ENCODE results near the gene MRGPRX2.
A peak's percentile ranks its signal among the peaks of the same experiment; 100 is the strongest.

The MRGPRX2 gene

DNA sequence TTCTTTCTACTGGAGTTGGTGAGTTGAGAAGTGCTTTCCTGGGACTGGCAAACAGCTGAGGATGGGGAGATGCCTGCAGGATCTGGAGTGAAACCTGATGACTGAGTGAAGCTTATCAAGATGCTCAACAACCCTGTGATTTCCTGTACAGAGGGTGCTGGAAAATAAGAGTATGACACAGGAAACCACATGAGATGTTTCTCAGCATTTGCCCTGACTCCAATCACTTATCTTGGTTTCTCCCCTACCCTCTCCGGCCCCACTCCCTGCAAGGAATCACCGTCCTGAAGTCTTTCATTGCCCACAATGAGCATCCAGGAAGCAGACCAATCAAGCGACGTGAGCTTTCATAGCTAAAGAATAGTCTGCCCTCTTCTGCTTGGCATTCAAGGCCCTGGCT lies at the start of gene MRGPRX2:
MRGPRX2 (minus strand) TSS at position 89 of the 400 bp plus-strand sequence. CDS start 4,315 bp downstream, outside the sequence.
- no peak within 1 kb of the TSS for H3K4me3 ChIP-seq (ENCODE audit: low read depth in 1 of 2, low read length in 2 of 2)
- H3K27me3 ChIP-seq (ENCODE audit: control insufficient read depth in 1 of 2, insufficient read depth in 2 of 2, low read length in 2 of 2), result no peaks in the 10 kb centered on the region
- no peaks in the 10 kb centered on the region for H3K4me1 ChIP-seq (ENCODE audit: control insufficient read depth in 1 of 2, insufficient read depth in 2 of 2, low read length in 2 of 2)
- no peak within 1 kb of the TSS for H3K27ac ChIP-seq (ENCODE audit: low read depth, low read length)
- no peak within 1 kb of the TSS for H3K9ac ChIP-seq (ENCODE audit: low read depth in 1 of 2, low read length in 2 of 2)
- H3K9me3 ChIP-seq (ENCODE audit: control insufficient read depth in 1 of 2, low read length in 2 of 2), result no peaks in the 10 kb centered on the region
- H3K36me3 ChIP-seq (ENCODE audit: control insufficient read depth in 1 of 2, insufficient read depth in 2 of 2, low read length in 2 of 2), result no peaks in the 10 kb centered on the region

DNA sequence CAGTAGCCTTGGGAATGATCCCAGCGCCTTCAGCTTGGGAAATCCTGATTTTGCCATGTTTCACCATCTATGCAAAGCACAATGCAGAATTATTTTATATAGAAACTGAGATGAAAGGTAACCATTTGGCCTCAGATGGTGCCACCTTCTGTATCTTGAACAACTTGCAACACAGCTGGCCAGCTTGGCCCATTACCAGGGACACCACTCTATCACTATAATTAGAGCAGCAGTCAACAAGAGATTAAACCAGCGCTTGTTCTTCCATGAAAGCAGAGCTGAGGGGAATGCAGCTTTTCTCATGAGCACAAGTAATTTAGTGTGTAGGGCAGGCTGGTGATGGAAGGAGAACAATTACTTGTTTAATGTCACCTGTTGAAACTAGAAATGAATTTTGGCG lies 49.8 kb upstream of the MRGPRX2 start:
- H3K27ac ChIP-seq (ENCODE audit: low read depth, low read length), result no peak overlapping the region

DNA sequence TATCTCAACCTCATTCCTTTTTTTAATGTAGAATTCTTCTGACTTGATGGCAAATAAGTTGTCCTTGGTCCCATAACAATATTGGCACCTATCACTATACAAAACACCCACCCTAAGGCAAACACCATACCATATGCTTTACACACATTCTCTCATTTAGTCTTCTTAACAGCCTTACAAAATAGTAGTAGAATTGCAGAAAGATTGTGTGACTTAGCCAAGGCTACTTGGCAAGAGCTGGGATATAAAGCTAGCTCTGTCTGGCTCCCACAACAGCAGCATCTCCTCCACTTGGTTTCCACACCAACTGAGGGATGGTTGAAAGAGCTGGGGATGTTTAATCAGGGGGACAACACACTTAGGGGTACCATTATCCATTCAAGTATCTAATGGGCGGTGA lies 46.6 kb upstream of the MRGPRX2 start:
- H3K27me3 ChIP-seq (ENCODE audit: control insufficient read depth in 1 of 2, insufficient read depth in 2 of 2, low read length in 2 of 2), result no peaks in the 10 kb centered on the region
- no peaks in the 10 kb centered on the region for H3K36me3 ChIP-seq (ENCODE audit: control insufficient read depth in 1 of 2, insufficient read depth in 2 of 2, low read length in 2 of 2)
- H3K9ac ChIP-seq (ENCODE audit: low read depth in 1 of 2, low read length in 2 of 2), result no peak overlapping the region
- H3K9me3 ChIP-seq (ENCODE audit: control insufficient read depth in 1 of 2, low read length in 2 of 2), result no peaks in the 10 kb centered on the region
- H3K4me1 ChIP-seq (ENCODE audit: control insufficient read depth in 1 of 2, insufficient read depth in 2 of 2, low read length in 2 of 2), result peaks cover 18 to 48% of the 10 kb centered on the region in 2 donors
- no peak overlapping the region for H3K4me3 ChIP-seq (ENCODE audit: low read depth in 1 of 2, low read length in 2 of 2)
- H3K27ac ChIP-seq (ENCODE audit: low read depth, low read length), result no peak overlapping the region

More for the DNA sequence above, 49.8 kb upstream of the MRGPRX2 start:
- Histone ChIP-seq H3K4me1 (ENCODE audit: control insufficient read depth in 1 of 2, insufficient read depth in 2 of 2, low read length in 2 of 2) (peaks cover 0 to 20% of the 10 kb centered on the region in 2 donors), H3K9me3 (ENCODE audit: control insufficient read depth in 1 of 2, low read length in 2 of 2) (no peaks in the 10 kb centered on the region), H3K4me3 (ENCODE audit: low read depth in 1 of 2, low read length in 2 of 2) (no peak overlapping the region), H3K9ac (ENCODE audit: low read depth in 1 of 2, low read length in 2 of 2) (no peak overlapping the region), H3K27me3 (ENCODE audit: control insufficient read depth in 1 of 2, insufficient read depth in 2 of 2, low read length in 2 of 2) (no peaks in the 10 kb centered on the region), H3K36me3 (ENCODE audit: control insufficient read depth in 1 of 2, insufficient read depth in 2 of 2, low read length in 2 of 2) (no peaks in the 10 kb centered on the region)

DNA sequence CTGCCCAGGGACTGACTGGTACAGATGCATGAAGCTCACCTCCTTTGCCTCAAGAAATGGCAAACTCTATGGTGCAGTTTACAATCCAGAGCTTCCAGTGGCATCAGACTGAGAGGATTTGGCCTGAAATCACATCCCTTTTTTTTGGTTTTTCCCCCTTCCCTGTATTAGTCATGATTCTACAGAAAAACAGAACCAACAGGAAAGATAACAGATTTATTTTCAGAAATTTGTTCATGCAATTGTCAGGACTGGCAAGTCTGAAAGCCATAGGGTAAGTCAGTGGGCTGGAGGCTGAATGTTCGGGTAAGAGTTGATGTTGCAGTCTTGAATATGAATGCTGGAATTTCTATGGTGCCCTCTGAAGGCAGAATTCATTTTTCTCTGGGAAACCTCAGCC lies 44.5 kb upstream of the MRGPRX2 start:
- no peak overlapping the region for H3K27ac ChIP-seq (ENCODE audit: low read depth, low read length)
- H3K9ac ChIP-seq (ENCODE audit: low read depth in 1 of 2, low read length in 2 of 2), result no peak overlapping the region
- H3K4me3 ChIP-seq (ENCODE audit: low read depth in 1 of 2, low read length in 2 of 2), result no peak overlapping the region
- H3K9me3 ChIP-seq (ENCODE audit: control insufficient read depth in 1 of 2, low read length in 2 of 2), result no peaks in the 10 kb centered on the region
- peaks cover 23 to 42% of the 10 kb centered on the region in 2 donors for H3K4me1 ChIP-seq (ENCODE audit: control insufficient read depth in 1 of 2, insufficient read depth in 2 of 2, low read length in 2 of 2)
- no peaks in the 10 kb centered on the region for H3K27me3 ChIP-seq (ENCODE audit: control insufficient read depth in 1 of 2, insufficient read depth in 2 of 2, low read length in 2 of 2)
- H3K36me3 ChIP-seq (ENCODE audit: control insufficient read depth in 1 of 2, insufficient read depth in 2 of 2, low read length in 2 of 2), result no peaks in the 10 kb centered on the region

DNA sequence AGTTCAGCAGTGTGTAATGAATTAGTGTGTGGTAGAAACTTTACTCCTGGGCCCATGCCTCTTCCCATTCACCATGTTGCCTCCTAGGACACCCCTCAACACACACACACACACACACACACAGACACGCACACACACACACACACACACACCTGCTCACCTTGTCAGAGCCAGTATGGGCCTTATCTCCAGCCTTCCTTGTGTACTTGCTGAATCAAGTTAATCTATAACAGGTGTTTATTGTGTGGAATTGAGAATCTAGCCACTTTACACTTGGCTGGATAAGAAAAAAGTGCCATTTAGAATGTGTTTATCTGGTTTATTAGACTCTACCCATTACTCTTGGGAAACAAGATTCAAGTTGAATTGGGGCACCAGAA lies 42.0 kb upstream of the MRGPRX2 start:
- Histone ChIP-seq H3K36me3 (ENCODE audit: control insufficient read depth in 1 of 2, insufficient read depth in 2 of 2, low read length in 2 of 2) (no peaks in the 10 kb centered on the region), H3K4me1 (ENCODE audit: control insufficient read depth in 1 of 2, insufficient read depth in 2 of 2, low read length in 2 of 2) (peaks cover 23 to 39% of the 10 kb centered on the region in 2 donors), H3K9ac (ENCODE audit: low read depth in 1 of 2, low read length in 2 of 2) (no peak overlapping the region), H3K27me3 (ENCODE audit: control insufficient read depth in 1 of 2, insufficient read depth in 2 of 2, low read length in 2 of 2) (no peaks in the 10 kb centered on the region), H3K9me3 (ENCODE audit: control insufficient read depth in 1 of 2, low read length in 2 of 2) (no peaks in the 10 kb centered on the region), H3K27ac (ENCODE audit: low read depth, low read length) (no peak overlapping the region), H3K4me3 (ENCODE audit: low read depth in 1 of 2, low read length in 2 of 2) (peak overlapping the region in 1 of 2 donors; percentile 50)

DNA sequence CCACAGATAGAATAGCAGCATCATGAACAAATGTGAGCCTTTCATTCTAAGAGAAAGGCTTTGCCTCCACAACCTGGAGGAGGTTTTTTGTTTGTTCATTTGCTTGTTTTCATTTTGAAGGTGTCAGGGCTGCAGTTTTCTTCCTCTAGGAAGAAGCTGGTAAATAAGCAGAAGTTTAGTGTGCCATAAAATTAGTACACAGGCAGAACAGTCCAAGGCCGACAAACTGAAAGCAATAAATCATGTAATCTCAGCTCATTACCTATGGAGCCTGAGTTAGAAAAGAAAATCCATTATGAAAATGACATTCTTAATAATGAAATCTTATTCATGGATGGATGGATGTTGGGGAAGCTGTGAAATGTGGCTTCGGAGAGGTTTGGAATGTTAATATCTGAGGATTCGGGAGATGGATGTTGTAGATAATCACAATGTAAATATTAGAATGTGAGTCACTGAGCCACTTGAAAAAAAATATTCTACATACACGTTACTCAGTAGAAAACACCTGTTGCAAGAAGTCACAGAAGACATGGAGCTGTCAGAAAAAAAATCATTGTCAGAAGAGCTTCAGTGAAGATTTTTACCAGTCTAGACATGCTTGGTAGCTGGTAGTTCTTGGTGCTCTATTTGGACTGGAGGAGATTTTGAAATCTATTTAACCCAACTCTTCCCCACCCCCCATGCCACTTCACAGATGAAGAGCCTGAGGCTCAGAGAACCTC lies 41.4 kb upstream of the MRGPRX2 start:
- H3K36me3 ChIP-seq (ENCODE audit: control insufficient read depth in 1 of 2, insufficient read depth in 2 of 2, low read length in 2 of 2), result no peaks in the 10 kb centered on the region
- H3K27me3 ChIP-seq (ENCODE audit: control insufficient read depth in 1 of 2, insufficient read depth in 2 of 2, low read length in 2 of 2), result no peaks in the 10 kb centered on the region
- no peak overlapping the region for H3K27ac ChIP-seq (ENCODE audit: low read depth, low read length)
- peaks cover 23 to 39% of the 10 kb centered on the region in 2 donors for H3K4me1 ChIP-seq (ENCODE audit: control insufficient read depth in 1 of 2, insufficient read depth in 2 of 2, low read length in 2 of 2)
- H3K9me3 ChIP-seq (ENCODE audit: control insufficient read depth in 1 of 2, low read length in 2 of 2), result no peaks in the 10 kb centered on the region
- peak overlapping the region in 1 of 2 donors; percentile 50 for H3K4me3 ChIP-seq (ENCODE audit: low read depth in 1 of 2, low read length in 2 of 2)
- no peak overlapping the region for H3K9ac ChIP-seq (ENCODE audit: low read depth in 1 of 2, low read length in 2 of 2)

DNA sequence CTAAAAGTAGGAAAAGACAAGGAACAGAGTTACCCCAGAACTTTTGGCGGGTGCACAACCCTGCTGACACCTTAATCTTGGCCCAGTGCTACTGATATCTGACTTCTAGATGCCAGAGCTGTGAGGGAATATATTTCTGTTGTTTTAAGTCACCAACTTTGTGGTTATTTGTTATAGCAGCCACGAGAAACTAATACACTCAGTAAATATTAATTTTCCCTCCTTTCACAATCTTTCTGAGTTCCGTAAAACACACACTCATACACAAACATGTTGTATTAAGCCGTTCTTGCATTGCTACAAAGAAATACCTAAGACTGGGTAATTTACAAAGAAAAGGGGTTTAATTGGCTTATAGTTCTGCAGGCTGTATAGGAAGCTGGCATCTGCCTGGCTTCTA lies 40.4 kb upstream of the MRGPRX2 start:
- no peaks in the 10 kb centered on the region for H3K36me3 ChIP-seq (ENCODE audit: control insufficient read depth in 1 of 2, insufficient read depth in 2 of 2, low read length in 2 of 2)
- H3K4me3 ChIP-seq (ENCODE audit: low read depth in 1 of 2, low read length in 2 of 2), result no peak overlapping the region
- no peak overlapping the region for H3K9ac ChIP-seq (ENCODE audit: low read depth in 1 of 2, low read length in 2 of 2)
- H3K4me1 ChIP-seq (ENCODE audit: control insufficient read depth in 1 of 2, insufficient read depth in 2 of 2, low read length in 2 of 2), result peaks cover 23 to 35% of the 10 kb centered on the region in 2 donors
- H3K27ac ChIP-seq (ENCODE audit: low read depth, low read length), result no peak overlapping the region
- no peaks in the 10 kb centered on the region for H3K27me3 ChIP-seq (ENCODE audit: control insufficient read depth in 1 of 2, insufficient read depth in 2 of 2, low read length in 2 of 2)
- H3K9me3 ChIP-seq (ENCODE audit: control insufficient read depth in 1 of 2, low read length in 2 of 2), result no peaks in the 10 kb centered on the region

DNA sequence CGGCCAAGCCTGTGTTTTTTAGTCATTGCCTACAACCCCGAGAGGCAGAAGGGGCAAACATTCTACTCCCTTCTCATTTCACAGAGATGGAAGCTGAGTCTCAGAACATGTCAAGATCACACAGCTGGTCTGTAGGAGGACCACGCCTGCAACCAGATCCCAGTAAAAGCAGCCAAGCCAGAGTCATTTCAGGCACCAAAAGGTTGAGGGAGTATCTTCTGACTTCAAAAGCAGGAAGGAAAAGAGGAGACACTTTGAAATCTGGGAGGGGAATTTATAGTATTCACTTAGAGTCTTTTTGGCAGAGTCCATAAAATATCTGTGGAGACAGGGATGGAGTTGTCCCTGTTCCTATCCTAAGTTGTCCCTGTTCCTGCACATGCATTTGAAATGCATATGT lies 38.6 kb upstream of the MRGPRX2 start:
- no peak overlapping the region for H3K4me3 ChIP-seq (ENCODE audit: low read depth in 1 of 2, low read length in 2 of 2)
- H3K4me1 ChIP-seq (ENCODE audit: control insufficient read depth in 1 of 2, insufficient read depth in 2 of 2, low read length in 2 of 2), result peaks cover 17 to 18% of the 10 kb centered on the region in 2 donors
- no peaks in the 10 kb centered on the region for H3K9me3 ChIP-seq (ENCODE audit: control insufficient read depth in 1 of 2, low read length in 2 of 2)
- H3K9ac ChIP-seq (ENCODE audit: low read depth in 1 of 2, low read length in 2 of 2), result no peak overlapping the region
- H3K27ac ChIP-seq (ENCODE audit: low read depth, low read length), result no peak overlapping the region
- H3K27me3 ChIP-seq (ENCODE audit: control insufficient read depth in 1 of 2, insufficient read depth in 2 of 2, low read length in 2 of 2), result no peaks in the 10 kb centered on the region
- H3K36me3 ChIP-seq (ENCODE audit: control insufficient read depth in 1 of 2, insufficient read depth in 2 of 2, low read length in 2 of 2), result no peaks in the 10 kb centered on the region

DNA sequence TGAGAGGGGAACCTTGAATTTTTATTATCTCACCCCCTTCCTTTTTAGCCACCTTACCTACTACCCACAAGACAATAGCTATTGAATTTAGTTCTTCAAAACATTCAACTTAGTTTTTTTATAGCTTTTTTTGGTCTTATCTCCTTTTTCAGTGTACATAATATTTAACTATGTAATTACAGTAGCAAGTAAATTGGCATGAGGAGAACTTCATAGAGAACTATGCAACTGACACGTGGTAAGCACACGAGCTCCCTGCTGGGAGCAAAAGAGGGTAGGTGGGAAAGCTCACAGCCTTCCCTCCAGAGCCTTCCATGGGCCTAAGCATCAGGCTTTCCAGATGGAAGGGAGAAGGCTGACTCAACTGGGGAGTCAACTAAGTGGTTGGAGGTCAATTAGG lies 34.3 kb upstream of the MRGPRX2 start:
- no peaks in the 10 kb centered on the region for H3K4me1 ChIP-seq (ENCODE audit: control insufficient read depth in 1 of 2, insufficient read depth in 2 of 2, low read length in 2 of 2)
- no peak overlapping the region for H3K9ac ChIP-seq (ENCODE audit: low read depth in 1 of 2, low read length in 2 of 2)
- no peak overlapping the region for H3K27ac ChIP-seq (ENCODE audit: low read depth, low read length)
- no peaks in the 10 kb centered on the region for H3K27me3 ChIP-seq (ENCODE audit: control insufficient read depth in 1 of 2, insufficient read depth in 2 of 2, low read length in 2 of 2)
- no peaks in the 10 kb centered on the region for H3K36me3 ChIP-seq (ENCODE audit: control insufficient read depth in 1 of 2, insufficient read depth in 2 of 2, low read length in 2 of 2)
- no peaks in the 10 kb centered on the region for H3K9me3 ChIP-seq (ENCODE audit: control insufficient read depth in 1 of 2, low read length in 2 of 2)
- no peak overlapping the region for H3K4me3 ChIP-seq (ENCODE audit: low read depth in 1 of 2, low read length in 2 of 2)

DNA sequence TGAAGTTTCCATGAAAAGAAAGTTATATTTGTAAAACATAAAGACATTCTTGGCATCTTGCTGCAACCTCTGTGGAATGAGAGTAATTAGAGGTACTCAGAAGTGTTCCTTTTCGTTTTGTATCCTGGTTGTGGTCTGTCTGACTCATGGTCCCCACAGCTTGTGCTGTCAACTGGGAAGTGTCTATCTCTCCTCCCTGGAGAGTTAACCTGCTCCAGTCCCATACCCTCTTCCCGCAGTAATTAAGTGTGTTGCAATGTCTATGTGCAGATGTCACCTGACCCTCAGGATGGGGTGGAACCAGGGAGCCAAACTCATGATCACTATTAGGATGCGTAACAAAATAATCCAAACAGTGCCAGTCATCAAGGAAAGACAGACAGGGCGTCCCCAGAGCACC lies 33.5 kb upstream of the MRGPRX2 start:
- Histone ChIP-seq H3K36me3 (ENCODE audit: control insufficient read depth in 1 of 2, insufficient read depth in 2 of 2, low read length in 2 of 2) (no peaks in the 10 kb centered on the region), H3K4me1 (ENCODE audit: control insufficient read depth in 1 of 2, insufficient read depth in 2 of 2, low read length in 2 of 2) (no peaks in the 10 kb centered on the region), H3K27ac (ENCODE audit: low read depth, low read length) (no peak overlapping the region), H3K4me3 (ENCODE audit: low read depth in 1 of 2, low read length in 2 of 2) (no peak overlapping the region), H3K9ac (ENCODE audit: low read depth in 1 of 2, low read length in 2 of 2) (no peak overlapping the region), H3K27me3 (ENCODE audit: control insufficient read depth in 1 of 2, insufficient read depth in 2 of 2, low read length in 2 of 2) (no peaks in the 10 kb centered on the region), H3K9me3 (ENCODE audit: control insufficient read depth in 1 of 2, low read length in 2 of 2) (no peaks in the 10 kb centered on the region)
